GM21825 (cell line): ENCODE results near the gene STX7.

ENCODE experiments used
- ATAC-seq: cut with Tn5 transposase; IDR thresholded peaks from one replicate; pipeline ENCODE4 v1.9.1; 2021; ENCODE audit warnings: mild to moderate bottlenecking, moderate library complexity; ENCODE audit not compliant: unreplicated experiment

Gene STX7

DNA sequence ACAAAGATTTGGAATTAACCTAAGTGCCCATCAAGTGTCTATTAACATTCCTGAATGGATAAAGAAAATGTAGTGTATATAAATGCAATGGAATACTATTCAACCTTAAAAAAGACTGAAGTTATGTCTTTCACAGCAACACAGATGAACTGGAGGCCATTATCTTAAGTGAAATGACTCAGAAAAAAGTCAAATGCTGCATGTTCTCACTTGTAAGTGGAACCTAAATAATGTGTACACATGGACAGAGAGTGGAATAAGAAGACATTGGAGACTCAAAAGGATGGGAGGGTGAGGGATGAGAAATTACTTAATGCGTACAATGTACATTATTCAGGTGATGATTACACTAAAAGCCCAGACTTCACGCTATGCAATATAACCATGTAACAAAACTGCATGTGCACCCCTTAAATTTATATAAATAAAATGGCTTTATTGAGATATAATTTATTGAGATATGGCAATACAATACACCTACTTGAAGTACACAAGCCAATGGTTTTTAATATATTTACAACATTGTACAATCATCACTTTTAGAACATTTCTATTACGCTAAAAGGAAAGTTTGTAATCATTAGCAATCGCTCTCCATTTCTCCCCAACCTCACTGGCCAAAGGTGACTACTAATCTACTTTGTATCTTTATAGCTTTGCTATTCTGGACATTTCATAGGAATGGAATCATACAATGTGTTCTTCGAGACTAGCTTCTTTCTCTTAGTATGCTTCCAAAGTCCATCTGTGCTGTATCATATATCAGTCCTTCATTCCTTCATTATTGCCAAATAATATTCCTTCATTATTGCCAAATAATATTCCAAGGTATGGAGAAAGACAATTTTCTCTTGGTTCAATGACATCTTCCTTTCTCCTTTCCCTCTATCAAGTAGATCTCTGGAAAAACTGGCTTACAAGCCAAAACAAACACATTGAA, 5.8 kb downstream of the STX7 start:
- ATAC-seq: no peak

DNA sequence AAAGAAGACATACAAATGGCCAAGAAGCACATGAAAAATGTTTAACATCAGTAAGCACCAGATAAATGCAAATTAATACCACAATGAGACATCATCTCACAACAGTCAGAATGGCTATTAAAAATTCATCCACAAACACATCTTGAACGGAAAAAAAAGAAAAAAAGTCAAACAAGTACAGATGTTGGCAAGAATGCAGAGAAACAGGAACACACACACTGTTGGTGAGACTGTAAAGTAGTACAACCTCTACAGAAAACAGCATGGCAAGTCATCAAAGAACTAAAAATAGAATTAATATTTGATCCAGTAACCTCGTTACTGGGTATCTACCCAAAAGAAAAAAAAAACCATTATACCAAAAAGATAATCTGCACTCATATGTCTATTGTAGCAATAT, 6.5 kb downstream of the STX7 start:
- ATAC-seq: no peak

DNA sequence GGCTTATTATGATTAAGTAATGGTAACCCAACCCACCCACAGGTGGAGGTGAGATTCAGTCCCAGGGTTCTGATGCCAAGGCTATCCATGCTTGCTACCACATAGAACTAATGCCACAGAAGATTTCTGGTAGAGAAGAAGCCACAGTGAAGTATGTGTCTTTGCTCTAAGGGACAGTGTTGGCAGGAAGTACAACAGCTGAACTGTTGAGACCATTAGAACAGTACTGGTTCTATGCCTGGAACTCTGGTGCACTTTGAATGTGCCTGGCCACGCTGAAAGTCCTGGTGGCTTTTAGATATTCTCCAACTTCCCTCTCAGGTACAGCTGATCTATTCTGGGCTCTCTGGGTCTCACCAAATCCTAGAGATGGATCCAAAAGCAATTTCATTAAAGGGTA, 7.8 kb downstream of the STX7 start:
- peak; percentile 45 for ATAC-seq

DNA sequence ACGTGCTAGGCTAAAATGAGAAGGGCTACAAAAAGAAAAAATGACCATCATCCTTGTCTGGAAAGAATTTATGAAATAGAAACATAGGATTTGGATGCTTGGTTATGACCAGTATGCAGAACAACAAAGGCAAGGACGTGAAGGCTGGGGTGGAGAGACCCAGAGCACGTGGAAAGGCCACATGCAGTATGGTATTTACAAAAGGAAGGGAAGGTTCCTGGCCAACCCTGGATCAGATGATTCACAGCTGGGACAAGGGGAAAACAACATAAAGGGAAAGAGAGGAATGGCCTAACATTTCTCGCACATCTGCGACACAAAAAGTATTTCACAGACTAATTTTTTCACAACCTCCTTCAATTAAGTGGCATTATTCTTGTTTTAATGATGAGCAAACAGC, 8.2 kb downstream of the STX7 start:
- no peak for ATAC-seq

DNA sequence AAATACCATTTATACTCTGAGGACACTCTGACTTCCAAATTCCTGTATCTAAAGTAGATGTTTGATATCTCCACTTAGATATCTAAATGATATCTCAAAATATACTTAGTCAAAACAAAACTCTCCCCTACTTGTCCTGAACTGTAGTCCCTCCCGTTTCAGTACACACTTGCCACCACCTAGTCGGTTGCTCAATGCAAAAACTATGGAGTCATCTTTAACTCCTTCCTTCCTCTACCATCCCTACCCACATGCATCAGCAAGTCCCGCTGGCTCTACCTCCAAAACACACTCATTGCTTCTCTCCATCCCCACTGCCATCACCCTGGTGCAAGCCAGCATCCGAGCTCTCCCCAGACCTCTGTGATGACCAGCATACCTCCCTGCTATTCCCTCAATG, 13.2 kb downstream of the STX7 start:
- no peak for ATAC-seq

DNA sequence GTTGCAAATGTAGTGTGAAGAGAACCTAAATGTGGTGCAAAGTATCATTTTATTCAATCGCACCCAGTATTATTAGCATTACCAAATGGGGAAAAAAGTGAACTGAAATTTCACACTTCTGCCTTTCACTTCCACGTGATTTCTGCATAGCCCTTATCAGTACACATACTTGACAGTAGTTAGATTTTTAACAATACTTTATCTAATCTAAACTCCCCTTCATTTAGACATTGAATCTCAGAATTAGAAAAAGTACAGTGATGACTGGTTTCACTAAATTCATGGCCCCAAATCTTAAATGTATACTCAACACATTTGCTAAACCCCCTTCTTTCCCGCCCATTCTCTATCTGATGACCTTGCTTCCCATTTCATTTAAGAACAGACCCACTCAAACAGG, 14.3 kb downstream of the STX7 start:
- ATAC-seq: peak; percentile 56

DNA sequence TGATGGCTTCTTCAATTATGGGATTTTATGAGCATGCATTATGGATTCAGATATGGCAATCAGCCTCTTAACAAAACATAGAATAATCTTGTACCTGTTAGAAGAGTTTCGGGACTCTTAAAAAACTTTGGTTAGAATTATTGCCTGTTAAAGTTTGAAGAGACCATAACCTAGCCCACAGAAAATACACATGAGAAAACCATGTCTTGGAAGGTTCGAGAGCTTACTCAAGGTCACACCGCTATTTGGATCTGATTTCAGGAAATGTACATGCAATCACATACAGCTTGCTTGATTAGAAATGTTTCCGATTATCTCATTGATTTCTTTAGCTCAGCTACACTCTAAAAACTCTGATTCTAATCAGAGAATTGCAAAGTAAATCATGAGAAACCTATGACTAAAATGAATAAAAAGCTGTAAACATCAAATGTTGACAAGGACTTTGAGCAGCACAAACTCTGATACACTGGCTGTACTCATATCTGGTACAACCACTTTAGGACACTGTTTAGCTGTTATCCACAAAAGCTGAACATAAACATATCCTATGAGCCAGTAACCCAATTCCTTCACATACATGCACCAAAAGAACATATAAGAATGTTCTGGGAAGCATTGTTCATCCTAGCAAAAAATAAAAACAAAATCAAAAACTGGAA, 16.3 kb downstream of the STX7 start:
- ATAC-seq: no peak

DNA sequence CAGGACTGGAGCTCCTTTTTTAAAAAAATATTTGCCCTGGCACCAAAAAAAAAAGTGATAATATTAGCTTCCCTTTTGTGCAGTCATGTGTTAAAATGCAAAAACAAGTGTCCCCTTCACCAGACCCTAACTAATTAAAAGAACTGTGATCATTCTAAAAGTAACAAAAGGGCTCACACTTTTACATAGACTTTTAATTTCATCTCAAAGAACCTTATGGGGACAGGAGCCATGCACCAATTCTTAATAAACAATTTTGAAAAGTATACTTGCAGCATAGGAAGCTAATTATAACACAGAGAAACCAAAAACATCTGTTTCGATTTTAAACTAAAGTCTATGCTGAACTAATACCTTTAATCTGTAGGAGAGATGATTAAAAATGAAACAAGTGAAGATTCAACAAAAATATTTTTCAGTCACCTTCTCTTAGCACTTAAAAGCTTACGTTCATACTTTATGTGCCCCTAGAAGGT, 17.3 kb downstream of the STX7 start:
- ATAC-seq: peak; percentile 49

DNA sequence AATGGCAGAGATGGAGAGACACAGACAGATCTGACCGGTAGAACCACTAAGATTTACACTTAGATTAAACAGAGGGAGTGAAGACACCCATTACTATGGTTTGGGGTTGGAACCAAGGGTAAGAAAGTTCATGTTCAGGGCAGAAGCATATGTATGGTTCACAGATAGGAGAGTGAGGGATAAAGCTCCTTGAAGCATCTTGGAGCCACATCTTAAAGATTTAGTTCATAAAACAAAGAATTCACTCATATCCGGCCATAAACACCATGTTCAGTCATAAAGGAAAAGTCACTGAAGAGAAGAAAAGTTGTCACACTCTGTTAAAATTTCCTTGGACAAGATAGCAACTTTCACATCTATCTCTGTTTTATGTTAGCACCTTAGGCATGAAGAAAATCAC, 18.0 kb downstream of the STX7 start:
- peak; percentile 18 for ATAC-seq

DNA sequence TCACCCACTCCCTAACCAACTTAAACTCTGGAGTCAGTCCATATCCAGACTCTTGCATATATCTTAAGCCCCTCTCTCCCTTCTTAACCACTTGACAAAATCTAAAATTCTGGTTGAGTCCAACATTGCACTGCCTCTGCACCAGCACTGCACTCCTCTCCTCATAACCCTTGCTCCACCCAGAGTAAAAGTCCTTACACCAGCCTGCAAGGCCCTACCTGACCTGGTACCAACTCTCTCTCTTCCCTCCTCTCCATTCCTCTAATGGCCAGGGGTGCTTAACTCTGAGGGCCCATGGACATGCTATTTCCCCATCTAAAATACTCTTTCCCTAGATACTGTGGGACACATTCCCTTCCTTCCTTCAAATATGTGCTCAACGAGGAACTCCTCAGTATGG, 21.0 kb downstream of the STX7 start:
- no peak for ATAC-seq

DNA sequence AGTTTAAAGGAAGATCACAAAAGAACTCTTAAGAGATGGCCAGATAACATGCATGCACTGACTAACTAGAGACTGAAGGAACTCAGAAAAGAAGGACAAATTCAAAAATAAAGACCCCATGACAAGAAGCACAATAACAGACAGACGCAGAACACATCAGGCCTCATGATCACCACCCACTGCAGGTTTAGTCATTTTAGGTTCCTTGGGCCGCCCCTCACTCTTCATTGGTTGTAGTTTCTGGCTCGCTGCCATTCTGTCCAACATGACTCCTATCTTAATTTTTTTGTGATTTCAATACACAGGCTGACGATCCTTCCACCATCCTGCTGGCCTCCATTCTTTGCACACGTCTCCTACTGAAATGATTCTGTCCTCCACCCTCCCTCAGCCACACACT, 21.6 kb downstream of the STX7 start:
- ATAC-seq: no peak

DNA sequence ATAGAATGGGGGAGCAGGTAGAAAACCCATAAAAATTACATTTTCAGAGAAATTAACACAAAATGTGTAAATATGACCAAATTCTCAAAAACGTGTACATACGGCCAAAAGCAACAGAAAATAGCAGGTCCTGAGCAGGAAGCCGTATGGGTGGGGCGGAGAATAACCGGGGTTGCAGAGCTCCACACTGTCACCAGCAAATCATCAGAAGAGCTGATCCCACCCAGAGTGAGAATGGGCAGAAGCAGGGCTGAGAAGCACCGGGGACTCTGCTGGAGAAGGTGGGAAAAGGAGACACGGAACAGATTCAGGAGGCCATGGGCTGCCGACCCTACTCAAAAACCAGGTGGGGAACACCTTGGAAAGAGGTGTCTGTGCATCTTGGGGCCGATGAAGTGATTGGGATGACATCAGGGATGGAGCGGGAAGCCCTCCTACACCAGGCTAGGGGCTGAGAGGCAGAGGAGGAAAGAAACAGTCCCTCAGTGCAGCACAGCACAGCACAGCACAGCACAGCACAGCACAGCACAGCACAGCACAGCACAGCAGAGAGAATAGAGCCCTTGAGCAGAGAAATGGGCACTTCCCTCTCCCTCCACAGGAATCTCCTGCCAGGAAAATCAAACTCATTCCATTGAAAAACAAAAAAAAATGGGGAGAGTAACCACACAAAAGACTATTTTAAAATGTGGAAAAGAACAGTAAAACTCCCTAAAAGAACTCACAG, 22.3 kb downstream of the STX7 start:
- peak; percentile 59 for ATAC-seq

DNA sequence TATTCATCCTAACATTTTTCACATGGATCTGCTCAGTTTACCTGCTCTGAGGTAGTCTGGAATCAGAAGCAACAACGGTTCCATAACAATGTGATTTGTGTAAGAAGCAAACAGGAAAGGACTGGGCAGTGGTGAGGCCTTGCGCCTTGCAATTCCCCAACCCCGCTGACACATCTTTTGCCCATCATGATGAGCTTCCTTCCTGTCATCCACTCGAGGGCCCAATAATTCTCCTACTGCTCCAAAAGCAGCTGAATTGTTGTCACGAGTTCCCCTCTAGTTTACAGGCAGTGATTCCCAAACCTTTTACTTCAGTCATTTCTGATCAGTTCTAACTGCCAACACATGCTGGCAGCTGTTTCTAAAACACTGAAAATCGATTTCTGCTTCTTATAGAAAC, 22.9 kb downstream of the STX7 start:
- ATAC-seq: peak; percentile 46

DNA sequence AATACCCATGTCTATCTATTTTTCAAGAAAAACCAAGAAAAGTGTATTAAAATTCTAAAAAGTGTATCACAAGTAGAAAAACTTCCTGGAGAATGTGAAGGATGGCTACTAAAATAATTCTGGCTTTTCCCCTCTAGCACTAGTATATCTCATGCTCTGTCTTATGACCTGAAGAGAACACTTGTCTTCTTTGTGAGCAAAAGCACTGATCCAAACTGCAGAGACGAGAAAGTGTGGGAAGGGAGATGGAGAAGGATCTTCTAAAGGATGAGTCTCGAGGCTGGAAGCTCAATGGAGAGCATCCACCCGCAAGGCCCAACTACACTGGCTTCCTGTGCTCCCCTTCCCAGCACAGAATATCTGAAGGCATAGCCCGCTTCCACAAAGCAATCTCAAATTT, 23.5 kb downstream of the STX7 start:
- no peak for ATAC-seq

DNA sequence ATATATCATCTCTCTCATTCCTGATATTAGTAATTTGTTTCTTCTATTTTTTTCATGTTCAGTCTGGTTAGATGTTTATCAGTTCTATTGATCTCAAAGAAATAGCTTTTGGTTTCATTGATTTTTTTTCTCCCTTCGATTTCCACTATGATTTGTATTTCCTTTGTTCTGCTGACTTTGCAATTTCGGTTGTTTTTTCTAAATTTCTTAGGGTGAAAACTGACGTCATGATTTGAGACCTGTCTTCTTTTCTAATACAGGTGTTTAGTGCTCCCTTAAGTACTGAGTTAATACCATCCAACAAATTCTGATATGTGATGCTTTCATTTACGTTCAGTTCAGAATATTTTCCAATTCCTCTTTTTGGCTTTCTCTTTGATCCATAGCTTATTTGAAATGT, 25.2 kb downstream of the STX7 start:
- ATAC-seq: no peak

DNA sequence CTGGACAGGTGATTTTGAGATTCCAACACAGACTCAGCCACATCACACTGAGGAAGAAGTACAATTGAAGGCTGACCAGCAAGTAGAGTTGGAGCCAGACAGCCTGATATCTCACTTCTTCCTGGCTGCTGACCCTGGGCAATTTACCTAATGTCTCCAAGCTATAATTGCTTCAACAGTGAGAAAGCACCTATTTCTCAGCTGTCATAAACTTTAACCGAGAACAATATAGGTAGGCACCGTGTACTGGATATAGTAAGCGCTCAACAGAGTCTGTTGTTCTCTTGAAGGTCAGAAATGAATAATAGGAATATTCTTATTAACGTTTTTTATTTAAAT, 28.3 kb downstream of the STX7 start:
- peak; percentile 36 for ATAC-seq

DNA sequence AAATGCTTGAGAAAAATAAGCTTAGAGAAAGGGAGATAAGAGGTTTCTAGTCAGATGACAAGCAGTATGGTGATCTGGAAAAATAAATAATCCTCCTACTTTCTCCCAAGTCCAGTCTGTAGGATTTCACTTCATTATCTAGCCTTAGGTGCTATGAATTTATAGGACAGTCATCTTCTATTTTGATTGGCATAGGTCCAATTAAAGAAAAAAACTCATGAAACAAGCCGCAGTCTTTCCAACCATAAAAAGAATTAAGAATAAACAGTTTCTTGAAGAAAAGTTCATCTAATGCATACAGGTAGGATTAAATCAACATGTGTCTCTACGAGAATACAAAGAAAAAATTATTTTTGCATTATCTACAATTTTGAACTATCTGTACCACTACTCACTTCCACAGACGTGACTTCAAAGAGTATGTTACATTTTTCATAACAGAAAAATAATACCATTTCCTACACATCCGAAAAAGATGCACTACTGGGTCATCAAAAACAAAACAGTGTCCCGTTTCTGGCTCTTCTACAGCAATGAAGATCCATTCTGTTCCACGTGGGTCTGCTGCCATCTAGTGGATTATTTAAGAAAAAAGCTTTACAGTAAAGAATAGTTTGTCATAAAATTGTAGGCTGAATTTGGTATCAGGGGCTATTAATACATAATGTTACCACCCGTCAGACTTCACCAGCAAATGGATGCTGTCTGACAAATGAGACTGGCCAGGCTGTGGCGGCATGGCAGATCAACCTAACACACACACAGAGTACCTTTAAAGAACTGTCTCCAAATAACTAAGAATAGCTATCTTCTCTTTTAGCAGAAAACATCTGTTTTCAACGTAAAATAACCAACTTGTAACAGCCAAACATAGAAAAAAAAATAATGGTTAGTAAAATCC, 28.9 kb downstream of the STX7 start:
- peak; percentile 76 for ATAC-seq

DNA sequence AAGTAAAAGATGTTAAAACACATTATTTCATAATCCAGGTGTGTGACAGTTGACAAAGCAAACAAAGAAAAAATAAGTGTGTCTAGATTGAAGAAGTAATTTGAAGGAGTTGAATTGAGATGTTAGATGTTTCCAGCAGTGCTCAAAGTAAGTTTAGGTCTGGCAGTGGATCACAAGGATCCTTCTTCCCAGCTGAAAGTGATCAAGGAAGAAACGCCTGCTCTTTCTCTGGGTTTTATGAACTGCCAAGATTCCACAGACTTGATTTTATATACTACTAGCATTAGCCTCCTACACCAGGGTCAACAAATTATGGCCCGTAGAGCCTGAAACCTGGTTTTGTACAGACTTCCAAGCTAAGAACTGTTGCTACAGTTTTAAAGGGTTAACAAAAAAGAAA, 30.3 kb downstream of the STX7 start:
- ATAC-seq: no peak

DNA sequence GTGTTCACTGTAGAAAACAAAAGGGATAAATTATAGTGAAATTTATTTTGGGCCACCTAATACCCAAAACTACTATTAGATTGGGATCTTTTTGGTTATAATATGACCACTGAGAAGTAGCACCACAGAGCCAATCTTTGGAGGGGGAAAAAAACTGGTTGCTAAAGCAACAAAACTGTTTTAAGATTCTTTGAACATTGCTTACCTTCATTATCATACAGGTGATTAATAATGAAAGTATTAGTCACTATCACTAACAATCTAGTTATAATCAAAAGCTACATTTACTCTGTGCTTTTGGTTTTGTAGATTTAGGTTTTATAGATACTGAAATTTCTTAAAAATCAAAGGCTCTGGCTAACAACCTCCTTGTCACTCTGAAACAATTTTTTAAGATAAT, 31.7 kb downstream of the STX7 start:
- no peak for ATAC-seq

DNA sequence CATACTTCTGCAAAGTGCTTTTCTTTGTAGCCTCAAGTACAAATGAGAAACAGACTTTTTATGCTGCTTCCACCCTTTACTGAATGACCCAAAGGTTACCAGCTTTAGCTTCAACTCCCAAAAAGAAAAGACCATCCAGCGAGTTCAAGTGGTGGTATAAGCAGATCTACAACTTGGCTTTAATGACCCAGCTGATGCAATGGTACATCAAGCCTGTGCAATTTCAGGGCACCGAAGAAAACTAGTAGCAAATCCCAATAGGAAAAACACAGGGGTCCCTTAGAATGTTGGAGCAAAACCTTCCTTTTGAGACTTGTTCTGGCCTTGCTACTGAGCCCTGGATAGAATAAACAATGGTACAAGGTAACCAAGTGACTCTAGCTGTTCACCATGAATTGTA, 33.8 kb downstream of the STX7 start:
- no peak for ATAC-seq

DNA sequence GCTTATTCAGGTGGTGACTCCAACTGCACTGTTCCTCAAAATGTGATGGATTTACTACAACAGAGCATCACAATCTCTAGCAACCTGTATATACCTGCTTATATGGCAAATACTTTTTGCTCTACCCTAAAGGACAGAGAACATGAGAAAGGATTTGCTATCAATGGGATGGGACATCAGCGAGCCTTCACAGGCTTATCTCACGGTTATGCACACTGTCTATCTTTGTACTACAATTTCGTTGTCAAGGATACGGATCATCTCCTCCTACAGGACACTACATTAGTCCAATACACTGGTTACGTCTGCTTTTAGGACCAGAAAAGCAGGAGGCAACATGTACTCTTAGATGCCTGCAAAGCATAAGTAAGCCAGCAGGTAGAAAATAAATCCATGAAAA, 34.2 kb downstream of the STX7 start:
- no peak for ATAC-seq
